NCI-H1694 (cell line): ENCODE results near the gene STYX.

Experiments used
- DNase-seq: peaks from one replicate; lab custom pipeline; 2025; lab: John Stamatoyannopoulos, UW

STYX gene, protein sequence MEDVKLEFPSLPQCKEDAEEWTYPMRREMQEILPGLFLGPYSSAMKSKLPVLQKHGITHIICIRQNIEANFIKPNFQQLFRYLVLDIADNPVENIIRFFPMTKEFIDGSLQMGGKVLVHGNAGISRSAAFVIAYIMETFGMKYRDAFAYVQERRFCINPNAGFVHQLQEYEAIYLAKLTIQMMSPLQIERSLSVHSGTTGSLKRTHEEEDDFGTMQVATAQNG

DNA sequence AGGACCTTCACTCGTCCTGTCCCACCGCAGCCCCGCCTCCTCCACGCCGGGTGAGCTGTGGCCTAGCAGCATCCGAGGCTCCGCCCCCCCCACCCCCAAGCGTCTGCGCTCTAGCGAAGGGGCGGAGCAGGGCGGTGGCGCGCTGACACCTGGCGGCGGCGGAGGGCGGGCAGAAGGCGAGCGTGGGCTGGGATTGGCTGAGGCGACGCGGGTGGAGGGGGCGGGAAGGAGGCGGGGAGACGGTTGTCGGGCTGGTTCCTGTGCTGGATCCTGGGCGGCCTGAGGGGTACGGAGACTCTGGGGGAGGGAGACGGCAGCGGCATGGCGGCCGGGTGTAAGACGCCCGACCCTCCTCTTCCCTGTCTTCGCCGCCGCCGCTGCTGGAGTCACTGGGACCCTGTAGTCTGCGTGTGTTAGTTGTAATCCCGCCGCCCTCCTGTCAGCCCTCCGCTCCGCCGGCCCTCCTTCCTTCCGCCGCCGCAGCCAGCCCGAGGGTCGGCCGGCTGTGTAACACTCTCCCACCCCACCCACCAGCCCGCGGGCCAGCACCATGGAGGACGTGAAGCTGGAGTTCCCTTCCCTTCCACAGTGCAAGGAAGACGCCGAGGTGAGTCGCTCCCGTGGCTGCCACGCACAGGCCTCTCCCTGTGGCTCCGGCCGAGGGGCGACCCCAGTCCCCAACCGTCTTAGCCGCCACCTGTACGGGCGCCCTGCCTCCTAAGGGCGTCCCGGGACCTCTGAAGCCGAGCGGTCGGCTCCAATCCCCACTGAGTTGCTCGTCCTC, at the start of gene STYX:
STYX (plus strand) TSS at position 242 of the 784 bp plus-strand sequence; CDS start at position 551, 309 bp downstream.
- peak; percentile 95 for DNase-seq

DNA sequence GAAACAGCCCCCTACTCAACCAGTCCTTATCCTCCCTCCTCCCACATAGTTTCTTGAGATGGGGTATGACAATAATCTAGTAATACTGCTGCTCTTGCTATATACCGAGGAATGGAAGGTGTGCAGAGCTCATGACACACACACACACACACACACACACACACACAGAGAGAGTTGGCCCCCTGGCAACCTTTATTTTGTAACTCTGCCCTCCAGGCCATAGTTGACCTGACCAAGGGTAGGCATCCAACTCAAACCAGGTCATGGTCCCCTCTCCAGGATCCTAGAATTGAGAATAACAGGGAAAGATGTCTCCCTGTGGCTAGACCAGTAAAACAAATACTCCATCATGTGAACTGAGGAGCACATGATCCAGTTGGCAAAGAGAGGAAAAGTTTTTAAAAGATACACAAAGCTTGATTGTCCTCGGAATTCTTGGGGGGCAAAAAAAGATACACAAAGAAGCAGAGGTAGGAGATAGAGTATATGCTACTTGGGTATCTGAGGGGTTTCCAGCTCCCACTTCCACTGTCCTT, 45.9 kb upstream of the STYX start:
- DNase-seq: no peak

DNA sequence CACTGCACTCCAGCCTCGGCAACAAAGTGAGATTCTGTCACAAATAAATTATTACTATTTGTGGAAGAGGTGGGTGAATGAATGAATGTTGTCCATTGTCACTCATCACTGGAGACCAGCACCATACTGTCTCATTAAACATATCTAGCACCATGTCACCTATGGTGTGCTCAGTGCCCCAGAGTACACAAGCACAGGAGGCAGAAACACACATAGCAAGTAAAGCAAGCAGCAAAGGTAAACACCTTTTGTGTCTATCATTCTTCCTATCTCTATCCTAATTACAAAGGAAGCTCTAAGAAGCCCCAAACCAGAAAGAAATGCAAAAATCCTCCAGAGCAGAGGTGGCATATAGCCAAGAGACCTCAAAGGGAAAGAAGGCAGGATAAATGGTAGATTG, 43.8 kb upstream of the STYX start:
- DNase-seq: no peak

DNA sequence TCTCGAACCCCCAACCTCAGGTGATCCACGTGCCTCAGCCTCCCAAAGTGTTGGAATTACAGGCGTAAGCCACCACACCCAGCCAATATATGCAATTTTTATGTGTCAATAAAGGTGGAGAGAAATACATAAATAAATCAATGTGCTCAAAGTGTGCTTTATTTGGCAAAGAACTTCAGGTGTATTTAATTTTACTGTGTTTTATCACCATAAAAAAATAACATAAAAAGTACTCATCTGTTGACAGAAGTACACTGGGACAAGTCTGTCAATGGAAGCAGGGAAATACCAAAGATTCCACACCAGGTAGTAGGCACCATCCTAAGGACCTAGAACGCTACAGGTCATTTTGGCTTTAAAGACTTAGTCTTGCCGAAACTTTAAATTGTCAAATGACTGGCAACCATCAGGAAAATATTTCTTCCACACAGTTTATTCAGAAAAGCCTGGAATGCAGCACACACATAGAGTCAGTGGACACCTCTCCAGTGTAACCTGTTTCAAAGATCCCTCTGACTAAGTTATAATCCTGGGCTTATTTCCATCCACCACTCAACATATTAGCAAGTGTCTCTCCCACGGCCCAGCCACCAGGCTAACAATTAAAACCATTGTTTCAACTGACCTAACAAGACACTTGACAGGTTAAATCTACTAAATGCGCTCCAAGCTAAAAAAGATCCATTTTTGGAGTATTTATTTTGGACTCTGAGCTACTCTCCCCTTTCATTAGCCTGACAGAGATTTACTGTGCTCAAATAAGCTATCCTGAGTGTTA, 38.8 kb upstream of the STYX start:
- no peak for DNase-seq

DNA sequence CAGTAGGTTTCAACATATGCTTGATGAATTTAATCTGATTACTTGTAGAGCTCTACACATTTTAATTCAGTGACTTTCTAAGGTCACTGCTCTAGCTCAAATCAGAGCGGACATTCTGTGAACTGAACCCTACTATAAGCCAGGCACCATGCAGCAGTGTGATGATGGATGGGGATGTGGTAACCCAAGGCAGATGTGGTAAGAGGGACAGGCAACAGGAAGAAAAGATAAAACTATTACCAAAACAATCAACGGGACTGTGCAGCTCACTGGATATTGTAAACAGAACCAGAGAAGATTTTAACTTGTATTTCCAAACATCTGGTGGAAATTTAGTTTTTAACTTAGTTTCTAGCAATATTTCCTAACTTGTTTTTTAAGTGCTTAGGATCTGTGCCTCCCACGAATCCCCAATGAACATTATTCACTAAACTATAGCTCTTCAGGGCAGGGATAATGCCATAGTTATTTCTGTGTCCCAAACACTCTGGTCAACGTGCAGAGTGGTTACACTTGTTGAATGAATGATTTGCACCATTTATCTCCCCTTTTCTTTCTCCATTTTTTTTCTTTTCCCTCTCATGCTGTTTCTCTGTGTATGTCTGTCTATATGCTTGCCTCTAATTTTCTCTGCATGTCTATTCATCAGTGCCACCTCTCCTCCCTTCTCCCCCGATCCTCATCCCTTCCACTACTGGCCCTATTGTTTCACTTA, 37.6 kb upstream of the STYX start:
- DNase-seq: no peak

DNA sequence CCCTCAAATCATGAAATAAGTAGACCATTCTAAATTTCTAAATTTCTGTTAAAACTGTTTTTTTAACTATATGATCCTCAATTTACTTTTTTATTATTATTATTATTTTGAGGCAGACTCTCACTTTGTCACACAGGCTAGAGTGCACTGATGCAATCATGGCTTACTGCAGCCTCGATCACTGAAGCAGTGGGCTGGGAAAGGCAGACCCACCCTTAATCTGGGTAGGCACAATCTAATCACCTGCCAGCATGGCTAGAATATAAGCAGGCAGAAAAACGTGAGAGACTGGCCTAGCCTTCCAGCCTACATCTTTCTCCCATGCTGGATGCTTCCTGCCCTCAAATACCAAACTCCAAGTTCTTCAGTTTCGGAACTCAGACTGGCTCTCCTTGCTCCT, 36.9 kb upstream of the STYX start:
- DNase-seq: no peak

DNA sequence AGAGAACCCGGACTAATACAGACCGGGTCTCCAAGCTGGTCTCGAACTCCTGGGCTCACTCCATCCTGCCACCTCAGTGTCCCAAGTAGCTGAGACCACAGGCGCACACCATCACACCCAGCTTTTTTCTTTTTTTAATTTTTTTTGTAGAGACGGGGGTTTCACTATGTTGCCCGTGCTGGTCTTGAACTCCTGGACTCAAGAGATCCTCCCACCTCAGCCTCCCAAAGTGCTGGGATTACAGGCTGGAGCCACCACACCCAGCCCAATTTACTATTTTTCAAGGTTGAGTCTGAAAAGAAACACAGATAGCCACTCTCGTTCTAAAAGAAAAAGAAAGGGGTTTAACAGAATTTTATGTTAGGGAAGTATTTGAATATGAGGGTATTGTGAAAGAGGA, 36.4 kb upstream of the STYX start:
- no peak for DNase-seq

DNA sequence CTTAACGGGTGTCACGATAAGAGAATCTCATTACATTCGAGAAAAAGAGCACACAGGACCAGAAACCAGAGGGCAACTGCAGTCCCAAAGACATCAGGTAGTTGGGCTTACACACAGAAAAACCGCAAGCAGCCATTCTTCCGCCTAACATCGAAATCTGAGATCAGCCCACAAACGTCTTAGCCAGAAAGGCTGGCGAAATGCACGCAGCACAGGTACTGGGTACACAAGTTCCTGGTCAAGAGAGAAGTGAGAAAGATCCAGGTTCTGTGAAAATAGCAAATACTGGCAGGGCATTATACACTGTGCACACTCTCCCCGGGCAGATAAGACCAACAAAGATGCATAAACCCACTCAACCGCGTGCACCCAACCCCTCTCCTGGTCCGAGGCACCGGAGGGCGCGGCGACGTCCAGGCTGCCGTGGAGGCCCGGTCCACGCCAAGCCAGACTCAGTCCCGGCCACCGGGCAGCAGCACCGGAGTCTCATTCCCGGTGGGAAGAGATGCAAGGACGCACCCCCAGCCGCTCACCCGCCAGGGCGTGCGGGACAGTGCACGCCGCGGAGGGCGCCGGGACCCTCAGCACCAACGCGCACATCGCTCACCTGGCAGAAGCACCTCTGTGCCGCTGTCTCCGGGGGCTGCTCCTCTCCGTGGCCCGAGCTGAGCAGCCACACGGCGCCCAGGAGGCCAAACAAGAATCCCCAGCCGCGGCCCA, 35.0 kb upstream of the STYX start:
- DNase-seq: no peak

DNA sequence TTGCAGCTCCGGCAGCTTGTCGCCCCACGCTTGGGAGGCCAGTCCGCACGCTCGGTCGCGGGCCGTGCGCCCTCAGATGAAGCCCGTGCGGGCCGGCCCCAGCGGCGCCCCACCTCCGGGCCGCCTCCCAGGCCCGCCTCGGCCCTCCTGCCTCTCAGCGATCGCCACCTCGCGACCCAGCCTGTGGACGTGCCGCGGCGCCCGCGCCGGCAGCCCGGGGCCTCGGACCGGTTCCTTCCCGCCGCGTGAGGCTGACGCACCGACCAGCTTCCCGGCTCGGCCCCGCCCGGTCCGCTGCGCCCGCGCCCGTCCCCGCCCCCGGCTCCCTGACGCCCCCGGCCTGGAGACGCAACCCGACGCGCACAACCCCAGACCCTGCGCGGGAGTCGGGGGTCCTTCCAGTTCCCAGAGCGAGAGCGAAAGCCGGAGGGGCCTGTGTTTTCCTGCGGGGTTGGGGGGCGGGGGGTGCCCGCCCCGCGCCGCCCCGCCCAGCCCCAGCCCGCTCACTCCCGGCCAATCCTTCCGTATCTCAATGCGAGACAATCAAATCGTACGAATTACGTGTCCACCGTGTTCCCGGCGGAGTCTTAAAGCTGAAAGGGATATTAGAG, 34.4 kb upstream of the STYX start, which contains the start of gene ERO1A:
ERO1A (minus strand) TSS at position 78 of the 611 bp plus-strand sequence; CDS start at position 1, 77 bp downstream.
- peak; percentile 35 for DNase-seq

DNA sequence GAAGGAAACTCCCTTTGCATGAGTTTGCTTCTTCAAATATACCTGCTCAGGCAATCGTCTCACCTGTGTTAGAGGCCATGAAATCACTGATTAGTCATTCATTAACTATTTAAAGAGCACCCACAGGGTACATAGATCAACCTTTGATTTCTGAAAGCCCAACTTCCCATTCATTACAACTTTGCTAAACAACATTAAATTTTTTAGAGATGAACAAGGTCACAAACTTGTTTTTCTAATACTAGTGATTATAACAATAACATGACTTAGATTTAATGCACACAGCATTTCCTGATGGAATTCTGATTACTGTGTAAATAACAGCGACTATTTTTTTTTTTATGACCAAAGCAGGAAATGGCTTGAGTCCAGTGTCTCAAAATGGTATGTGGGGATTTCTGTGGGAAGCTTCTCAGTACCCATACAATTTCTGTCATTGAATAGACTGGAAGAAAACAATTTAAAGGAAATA, 29.2 kb upstream of the STYX start:
- no peak for DNase-seq

DNA sequence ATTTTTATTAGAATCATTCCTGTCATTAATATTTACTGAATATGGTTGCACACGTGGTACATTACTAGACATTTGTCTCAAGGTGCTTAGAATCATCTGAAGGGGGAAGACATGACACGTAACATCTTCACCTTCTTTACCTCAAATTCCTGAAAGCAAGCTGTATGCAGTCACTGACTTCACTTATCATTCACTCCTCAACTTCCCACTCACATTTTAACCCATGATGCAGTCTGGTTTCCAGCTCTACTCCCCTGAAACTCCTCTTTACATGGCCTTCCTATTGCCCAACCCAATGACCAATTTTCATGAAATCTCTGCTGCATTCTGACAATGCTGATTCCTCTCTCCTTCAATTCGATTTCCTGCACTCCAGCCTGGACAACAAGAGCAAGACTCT, 28.7 kb upstream of the STYX start:
- DNase-seq: no peak

DNA sequence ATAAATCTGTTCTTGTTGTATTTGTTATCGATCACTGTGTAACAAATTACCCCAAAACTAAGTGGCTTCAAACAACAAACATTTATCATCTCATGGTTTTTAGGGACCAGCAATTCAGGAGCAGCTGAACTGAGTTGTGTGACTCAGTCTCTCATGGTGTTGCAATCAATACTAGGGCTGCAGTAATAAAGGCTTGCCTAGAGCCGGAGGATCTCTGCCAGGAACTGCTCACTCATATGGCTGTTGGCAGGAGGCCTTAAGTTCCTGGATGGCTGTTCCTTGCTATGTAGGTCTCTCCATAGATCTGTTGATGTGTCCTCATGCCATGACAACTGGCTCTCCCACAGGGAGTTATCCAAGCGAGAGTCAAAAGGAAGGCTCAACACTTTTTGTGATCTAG, 26.7 kb upstream of the STYX start:
- DNase-seq: no peak

DNA sequence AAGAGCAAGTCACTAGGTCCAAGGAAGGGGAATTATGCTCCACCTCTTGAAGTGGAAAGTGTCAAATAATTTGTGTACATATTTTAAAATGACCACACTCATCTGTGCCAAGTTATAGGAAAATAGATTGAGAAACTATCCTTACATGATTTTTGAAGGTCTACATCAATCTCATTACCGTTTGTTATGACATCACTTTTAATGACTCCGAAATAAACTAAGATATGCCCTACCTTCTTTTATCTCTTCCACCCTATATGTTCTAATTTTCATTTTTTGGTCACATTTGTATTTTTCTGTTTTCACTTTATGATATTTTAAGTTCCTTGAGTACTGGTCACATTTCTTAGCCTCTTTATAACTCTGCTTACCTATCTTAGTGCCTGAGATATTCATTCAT, 26.3 kb upstream of the STYX start:
- no peak for DNase-seq

DNA sequence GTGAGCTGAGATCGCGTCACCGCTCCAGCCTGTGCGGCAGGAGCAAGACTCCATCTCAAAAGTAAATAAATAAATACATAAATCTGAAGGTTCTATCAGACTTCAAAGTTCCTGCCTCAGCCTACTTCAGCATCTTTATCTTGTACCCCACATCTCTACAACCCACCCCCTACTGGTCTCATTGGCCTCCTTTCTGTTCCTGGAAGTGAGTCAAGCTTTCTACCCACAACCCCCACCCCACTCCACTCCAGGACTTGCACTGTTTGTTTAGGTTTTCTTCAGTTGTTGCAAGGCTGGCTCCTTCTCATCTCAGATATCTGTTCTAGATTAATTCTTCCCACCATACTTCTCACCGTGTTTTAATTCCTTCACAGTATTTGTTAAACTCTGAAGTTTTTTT, 23.7 kb upstream of the STYX start:
- no peak for DNase-seq

DNA sequence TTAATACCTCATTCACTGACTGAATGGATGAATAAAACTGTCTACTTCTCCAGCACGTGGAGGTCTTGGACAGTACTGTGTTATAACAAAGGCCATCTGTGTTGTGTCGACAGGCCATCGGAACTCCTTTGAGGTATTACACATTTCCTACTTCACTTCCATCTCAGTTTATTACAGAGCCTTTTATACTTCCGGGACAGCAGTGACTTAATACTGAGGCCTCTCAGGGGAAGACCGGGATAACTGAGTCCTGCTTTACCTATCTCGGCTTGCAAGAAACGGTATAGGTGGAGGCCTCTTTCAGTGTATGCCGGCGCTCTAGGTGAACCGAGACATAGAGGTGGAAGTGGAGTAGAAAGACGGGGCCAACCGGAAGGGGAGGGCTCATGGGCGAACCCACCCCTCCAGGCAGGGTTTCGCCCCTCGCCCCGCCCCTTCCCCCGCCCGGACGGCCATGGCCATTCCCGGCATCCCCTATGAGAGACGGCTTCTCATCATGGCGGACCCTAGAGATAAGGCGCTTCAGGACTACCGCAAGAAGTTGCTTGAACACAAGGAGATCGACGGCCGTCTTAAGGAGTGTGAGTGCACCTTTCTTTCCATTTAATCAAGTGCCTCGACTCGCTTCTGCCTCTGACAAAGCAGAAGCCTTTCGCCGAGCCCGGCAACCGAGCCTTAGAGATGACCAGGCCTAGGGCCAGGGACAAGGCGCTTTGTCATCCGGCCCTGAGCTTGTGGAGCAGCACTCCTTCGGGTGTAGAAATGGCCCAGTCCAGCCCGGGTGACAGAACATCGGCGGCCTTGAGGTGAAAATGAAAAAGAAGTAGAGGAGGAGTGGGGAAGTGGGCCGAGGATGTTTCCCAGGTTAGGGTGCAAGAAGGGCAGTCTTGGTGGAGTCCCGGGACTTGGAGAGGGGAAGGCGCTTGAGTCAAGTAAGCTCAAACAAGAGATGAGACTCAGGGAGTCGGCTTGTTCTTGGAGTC, 23.0 kb upstream of the STYX start, which contains the start of gene PSMC6:
PSMC6 (plus strand) TSS at position 477 of the 983 bp plus-strand sequence; CDS start at position 497, 20 bp downstream.
- peak; percentile 91 for DNase-seq

DNA sequence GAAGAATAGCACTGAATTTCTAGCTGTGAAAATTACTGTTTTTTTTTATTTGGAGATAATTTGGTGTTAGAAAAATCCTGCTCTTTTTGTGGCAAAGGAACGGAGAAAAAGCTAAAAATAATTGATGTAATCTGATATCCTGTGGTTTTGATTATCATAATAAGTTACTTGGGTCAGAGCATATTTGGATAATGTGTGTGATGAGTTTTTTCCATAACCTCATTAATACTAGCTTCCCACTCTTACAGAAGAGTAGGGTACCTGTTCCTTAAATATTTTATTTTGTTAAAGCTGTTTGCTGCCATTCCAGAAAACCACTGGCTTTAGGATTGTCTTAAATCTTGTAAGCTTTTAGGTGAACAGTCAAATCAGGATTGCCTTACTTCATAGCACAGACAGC, 18.3 kb upstream of the STYX start:
- no peak for DNase-seq

DNA sequence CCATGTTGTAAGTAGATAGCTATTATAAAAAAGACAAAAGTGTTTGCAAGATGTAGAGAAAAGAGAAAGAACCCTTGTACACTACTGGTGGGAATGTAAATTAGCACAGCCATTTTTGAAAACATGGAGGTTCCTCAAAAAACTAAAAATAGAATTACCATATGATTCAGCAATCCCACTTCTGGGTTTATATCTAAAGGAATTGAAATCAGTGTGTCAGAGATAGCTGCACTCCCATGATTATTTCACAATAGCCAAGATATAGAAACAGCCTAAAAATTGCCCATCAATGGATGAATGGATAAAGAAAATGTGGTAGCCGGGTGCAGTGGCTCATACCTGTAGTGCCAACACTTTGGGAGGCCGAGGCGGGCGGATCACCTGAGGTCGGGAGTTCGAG, 13.8 kb upstream of the STYX start:
- DNase-seq: no peak

DNA sequence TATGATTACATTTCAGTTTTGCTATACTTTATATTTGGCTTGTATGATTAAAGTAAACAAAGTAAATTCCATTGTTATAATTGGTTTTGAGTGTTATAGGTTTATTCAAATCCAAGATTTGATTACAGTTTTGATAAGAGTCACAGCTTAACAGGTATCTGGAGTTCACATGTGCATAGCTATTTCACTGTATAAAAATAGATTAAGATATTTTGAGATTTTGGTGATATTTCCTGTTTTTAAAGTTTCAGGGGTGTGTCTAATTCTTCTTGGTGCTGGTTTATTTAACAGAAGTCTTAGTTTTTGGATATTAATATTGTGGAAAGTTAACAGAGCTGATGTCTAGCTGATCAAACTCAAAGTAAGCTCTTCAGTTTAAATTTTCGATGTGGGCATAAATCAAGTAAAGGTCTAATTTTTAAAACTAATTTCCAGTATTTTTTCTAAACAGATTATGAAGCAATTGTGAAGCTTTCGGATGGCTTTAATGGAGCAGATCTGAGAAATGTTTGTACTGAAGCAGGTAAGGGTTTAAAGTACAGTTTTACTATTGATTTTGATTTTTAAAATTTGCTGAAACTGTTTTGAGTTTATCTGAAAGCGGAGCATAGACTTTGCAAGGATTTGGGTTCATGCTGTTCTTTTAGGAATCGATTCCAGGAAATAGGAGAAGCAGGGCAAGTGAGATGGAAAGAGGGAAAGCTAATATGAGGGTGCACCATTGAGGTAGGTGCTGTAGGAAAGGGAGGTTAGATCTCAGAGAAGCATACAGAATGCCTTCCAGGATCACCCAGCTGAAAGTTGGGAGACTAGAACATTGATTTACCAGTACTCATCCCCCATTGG, 6.2 kb upstream of the STYX start:
- DNase-seq: no peak

DNA sequence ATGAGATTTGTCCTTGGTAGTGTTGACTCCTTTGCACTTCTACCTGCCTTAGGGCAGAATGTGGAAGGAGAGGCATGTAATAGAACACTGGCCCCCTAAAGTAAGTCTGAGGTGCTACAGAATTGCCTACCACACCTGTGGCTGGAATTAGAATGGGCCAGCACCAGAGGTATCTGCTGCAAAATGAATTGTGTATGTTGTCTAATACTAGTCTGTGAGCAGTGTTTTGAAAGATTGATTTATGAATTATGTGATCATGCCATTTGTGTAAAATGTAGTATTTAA, 5.7 kb upstream of the STYX start:
- no peak for DNase-seq
